T-helper 17 cell (primary cell): Measurements from ENCODE around the gene USH2A. TPM values are rescaled to one million over a fixed set of nuclear protein-coding genes. Genes with fewer than 3 reads are reported as not detected.

Source experiments
- ATAC-seq: fragments of 150-1000 bp; cut with Tn5 transposase; 2 replicates; pipeline ENCODE4 v1.10.0; 2021; ENCODE audit warnings: mild to moderate bottlenecking, moderate library complexity
- DNase-seq, 3 donors: peaks; one replicate each; pipeline versions ENCODE4 v3.0.0 to v3.0.0-alpha.2; 2020 to 2021
- H3K9me3 ChIP-seq: one replicate; pipeline ENCODE4 v1.7.0; 2013; ENCODE audit warnings: low read length, mild to moderate bottlenecking; ENCODE audit not compliant: control insufficient read depth, poor library complexity, severe bottlenecking
- H3K27ac Mint-ChIP-seq: one replicate; pipeline ENCODE4 v1.8.0; 2022; ENCODE audit warnings: mild to moderate bottlenecking, moderate library complexity, mixed read lengths
- H3K27me3 Mint-ChIP-seq: one replicate; pipeline ENCODE4 v1.8.0; 2022; ENCODE audit warnings: mixed read lengths
- H3K36me3 Mint-ChIP-seq: one replicate; pipeline ENCODE4 v1.8.0; 2022; ENCODE audit warnings: low read depth, mixed read lengths
- H3K4me1 Mint-ChIP-seq: one replicate; pipeline ENCODE4 v1.8.0; 2022; ENCODE audit warnings: mild to moderate bottlenecking, mixed read lengths
- H3K4me3 Mint-ChIP-seq: one replicate; pipeline ENCODE4 v1.8.0; 2022; ENCODE audit warnings: mild to moderate bottlenecking, moderate library complexity, mixed read lengths
- total RNA-seq, 4 donors: library from RNA in 2 of 4; stranded (reverse) in 2 of 4; gene quantifications; one replicate each; pipeline ENCODE4 v1.2.3 and lab custom pipeline; 2022 to 2026

The USH2A gene
- total RNA-seq, 2 donors from 2014 or later: not detected

DNA sequence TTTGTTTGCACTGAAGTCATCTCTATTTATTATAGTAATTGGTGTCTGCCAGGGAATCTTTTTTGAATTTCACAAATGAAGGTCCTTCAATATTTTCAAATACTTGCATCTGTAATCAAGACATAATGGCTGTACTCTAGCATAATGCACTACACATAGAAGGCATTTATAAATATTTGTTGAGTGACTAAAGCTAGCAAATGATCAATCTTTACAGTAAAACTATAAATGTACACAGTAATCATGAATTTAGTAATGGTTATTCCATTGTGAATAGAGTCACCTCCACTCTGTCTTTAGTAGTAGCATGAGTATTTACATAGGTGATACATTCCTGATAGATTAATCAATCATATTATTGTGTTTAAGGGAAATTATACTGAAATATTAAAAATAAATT lies 119.6 kb downstream of the USH2A start:
- Mint-ChIP-seq H3K4me3 (no peak overlapping the region), H3K27ac (no peak overlapping the region), H3K36me3 (no peaks in the 10 kb centered on the region), H3K27me3 (no peaks in the 10 kb centered on the region), H3K4me1 (no peaks in the 10 kb centered on the region)
- no peak for ATAC-seq
- H3K9me3 ChIP-seq: no peaks in the 10 kb centered on the region
- no peak for DNase-seq

DNA sequence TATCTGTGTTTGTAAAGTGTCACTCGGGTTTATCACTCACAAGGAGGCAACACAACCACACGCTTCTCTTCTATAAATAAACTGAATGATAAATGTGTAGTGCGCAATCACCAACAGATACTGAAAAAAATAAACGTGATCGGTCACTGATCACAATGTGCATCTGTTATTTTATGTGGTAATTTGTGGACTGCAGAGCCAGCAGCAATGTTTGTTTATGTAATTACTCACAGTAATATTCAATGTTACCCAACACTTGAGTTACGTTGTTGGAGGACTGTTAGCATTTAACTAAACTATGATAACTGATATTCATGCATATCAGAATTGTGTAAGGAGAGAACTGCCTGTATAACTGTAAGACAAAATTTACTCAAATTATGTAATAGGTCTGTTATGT lies 129.6 kb downstream of the USH2A start:
- no peak overlapping the region for H3K4me3 Mint-ChIP-seq
- H3K9me3 ChIP-seq: no peaks in the 10 kb centered on the region
- no peak overlapping the region for H3K27ac Mint-ChIP-seq
- ATAC-seq (no peak), DNase-seq (no peak)
- H3K4me1 Mint-ChIP-seq: no peaks in the 10 kb centered on the region
- no peaks in the 10 kb centered on the region for H3K36me3 Mint-ChIP-seq
- H3K27me3 Mint-ChIP-seq: no peaks in the 10 kb centered on the region

DNA sequence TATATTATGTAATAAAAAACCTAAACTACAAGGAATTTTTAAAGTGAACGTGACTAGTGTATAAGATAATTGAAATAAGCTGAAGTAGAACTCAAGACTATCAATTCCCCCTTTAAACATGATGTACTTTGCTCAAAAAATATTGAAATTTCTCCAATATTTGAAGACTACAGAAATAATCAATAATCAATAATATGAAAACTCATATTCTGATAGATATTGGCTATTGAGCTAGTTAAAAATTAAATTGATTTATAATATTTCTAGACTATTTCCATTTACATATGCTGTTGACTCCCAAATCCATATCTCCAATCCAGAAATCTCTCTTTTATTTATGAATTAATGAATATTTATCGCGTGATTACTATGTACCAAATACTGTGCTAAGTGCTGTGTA lies 133.2 kb downstream of the USH2A start:
- DNase-seq (no peak), ATAC-seq (no peak)
- H3K9me3 ChIP-seq: no peaks in the 10 kb centered on the region
- Mint-ChIP-seq H3K4me3 (no peak overlapping the region), H3K27ac (no peak overlapping the region), H3K27me3 (no peaks in the 10 kb centered on the region), H3K4me1 (no peaks in the 10 kb centered on the region), H3K36me3 (no peaks in the 10 kb centered on the region)

DNA sequence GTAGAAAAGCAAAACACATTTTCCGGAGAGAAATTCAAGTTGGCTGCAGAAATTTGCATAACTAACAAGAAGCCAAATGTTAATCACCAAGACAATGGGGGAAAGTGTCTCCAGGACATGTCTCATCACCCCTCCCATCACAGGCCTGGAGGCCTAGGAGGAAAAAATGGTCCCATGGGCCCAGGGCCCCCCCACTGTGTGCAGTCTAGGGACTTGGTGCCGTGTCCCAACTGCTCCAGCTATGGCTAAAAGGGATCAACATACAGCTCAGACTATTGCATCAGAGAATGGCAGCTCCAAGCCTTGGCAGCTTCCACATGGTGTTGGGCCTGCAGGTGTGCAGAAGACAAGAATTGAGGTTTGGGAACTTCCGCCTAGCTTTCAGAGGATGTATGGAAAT lies 138.2 kb downstream of the USH2A start:
- H3K36me3 Mint-ChIP-seq: no peaks in the 10 kb centered on the region
- no peak for DNase-seq

DNA sequence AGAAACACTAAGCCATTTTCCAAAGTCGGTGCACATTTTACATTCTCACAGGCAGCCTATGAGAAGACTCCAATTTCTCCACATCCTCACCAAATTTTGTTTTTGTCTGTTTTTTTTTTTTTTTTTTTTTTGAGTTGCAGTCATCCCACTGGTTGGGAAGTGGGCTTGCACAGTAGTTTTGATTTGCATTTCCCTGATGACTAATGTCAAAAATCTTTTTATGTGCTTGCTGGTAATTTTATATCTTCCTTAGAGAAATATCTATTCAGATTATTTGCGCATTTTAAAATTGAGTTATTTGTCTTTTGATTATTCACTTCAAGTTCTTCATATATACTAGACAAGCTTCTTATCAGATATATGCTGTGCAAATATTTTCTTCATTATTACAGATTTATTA lies 141.5 kb downstream of the USH2A start:
- Mint-ChIP-seq H3K36me3 (no peaks in the 10 kb centered on the region), H3K4me3 (no peak overlapping the region), H3K4me1 (no peaks in the 10 kb centered on the region), H3K27ac (no peak overlapping the region), H3K27me3 (no peaks in the 10 kb centered on the region)
- ATAC-seq: no peak
- DNase-seq: no peak
- H3K9me3 ChIP-seq: no peaks in the 10 kb centered on the region

More for the DNA sequence above, 138.2 kb downstream of the USH2A start:
- Mint-ChIP-seq H3K4me3 (no peak overlapping the region), H3K4me1 (no peaks in the 10 kb centered on the region), H3K27me3 (no peaks in the 10 kb centered on the region), H3K27ac (no peak overlapping the region)
- H3K9me3 ChIP-seq: no peaks in the 10 kb centered on the region
- ATAC-seq: no peak

DNA sequence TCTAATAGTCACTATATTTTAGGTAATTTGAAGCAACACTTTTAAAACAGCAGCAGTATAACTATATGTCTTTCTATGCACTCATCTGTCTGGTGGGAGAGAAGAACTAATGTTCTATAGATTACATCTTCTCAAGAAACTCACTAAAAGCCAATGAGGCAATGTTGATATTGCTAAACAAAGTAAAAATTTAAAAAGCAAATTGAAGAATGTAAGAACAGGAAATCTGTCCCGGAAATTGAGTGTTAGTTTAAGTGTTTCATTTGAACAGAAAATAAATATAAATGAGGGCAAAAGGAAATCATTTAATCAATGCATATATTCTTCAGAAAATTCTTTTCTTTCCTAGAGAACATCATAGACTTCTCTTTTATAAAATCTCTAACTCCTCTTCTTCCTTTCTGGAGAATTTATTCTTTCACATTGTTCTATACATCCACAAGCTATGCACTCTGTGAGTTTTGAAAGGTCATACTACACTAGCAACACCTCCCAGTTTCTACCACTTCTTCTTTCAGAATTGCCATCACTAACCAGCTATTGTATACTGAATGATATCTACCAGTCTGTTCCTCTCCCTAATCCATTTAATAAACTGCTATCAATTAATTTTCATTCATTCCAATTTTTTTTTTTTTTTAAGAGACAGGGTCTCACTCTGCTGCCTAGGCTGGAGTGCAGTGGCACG lies 153.0 kb downstream of the USH2A start:
- no peak overlapping the region for H3K4me3 Mint-ChIP-seq
- DNase-seq: no peak
- H3K27me3 Mint-ChIP-seq: no peaks in the 10 kb centered on the region
- no peak for ATAC-seq
- no peaks in the 10 kb centered on the region for H3K4me1 Mint-ChIP-seq
- H3K36me3 Mint-ChIP-seq: no peaks in the 10 kb centered on the region
- H3K27ac Mint-ChIP-seq: no peak overlapping the region
- no peaks in the 10 kb centered on the region for H3K9me3 ChIP-seq

DNA sequence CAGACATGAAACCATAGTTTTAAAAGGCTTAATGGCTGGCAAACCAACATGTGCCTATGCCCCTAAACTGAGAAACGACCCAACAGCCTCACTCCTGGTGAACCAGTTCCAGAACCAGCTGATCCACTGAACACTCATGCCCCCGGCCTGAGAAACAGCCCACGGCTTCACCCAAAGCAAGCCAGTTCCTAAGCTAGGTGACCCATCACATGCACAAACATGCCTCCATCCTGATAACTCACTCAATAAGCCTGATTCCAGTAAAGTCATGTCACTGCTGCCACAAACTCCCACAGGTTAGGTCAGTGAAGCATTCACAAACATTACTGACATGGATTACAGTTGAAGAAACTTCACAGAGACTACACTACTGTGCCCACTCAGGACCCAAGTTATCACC lies 161.6 kb downstream of the USH2A start:
- H3K9me3 ChIP-seq: no peaks in the 10 kb centered on the region
- Mint-ChIP-seq H3K36me3 (no peaks in the 10 kb centered on the region), H3K4me3 (no peak overlapping the region), H3K27ac (no peak overlapping the region), H3K27me3 (no peaks in the 10 kb centered on the region), H3K4me1 (no peaks in the 10 kb centered on the region)
- no peak for DNase-seq
- no peak for ATAC-seq

DNA sequence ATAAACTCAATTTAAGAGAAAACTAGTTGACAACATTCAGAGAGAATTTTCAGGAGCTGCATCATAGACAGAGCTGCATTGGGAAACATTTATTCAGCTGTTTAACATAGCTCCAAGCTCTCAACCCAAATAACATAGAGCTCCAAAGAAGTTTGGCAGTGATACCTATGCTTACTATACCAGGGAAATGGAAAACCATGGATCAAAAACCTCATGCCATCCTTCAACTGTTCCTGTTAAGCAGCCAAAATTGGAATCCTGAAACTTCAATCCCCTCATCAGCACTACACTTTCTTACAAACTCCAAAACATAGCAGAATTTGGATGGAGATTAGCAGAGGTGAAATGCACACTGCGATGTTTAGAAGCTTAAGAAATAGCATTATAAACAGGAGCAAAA lies 164.4 kb downstream of the USH2A start:
- H3K9me3 ChIP-seq: no peaks in the 10 kb centered on the region
- no peak overlapping the region for H3K4me3 Mint-ChIP-seq
- H3K27ac Mint-ChIP-seq: no peak overlapping the region
- no peaks in the 10 kb centered on the region for H3K27me3 Mint-ChIP-seq
- no peaks in the 10 kb centered on the region for H3K36me3 Mint-ChIP-seq
- no peaks in the 10 kb centered on the region for H3K4me1 Mint-ChIP-seq
- DNase-seq (no peak), ATAC-seq (no peak)

DNA sequence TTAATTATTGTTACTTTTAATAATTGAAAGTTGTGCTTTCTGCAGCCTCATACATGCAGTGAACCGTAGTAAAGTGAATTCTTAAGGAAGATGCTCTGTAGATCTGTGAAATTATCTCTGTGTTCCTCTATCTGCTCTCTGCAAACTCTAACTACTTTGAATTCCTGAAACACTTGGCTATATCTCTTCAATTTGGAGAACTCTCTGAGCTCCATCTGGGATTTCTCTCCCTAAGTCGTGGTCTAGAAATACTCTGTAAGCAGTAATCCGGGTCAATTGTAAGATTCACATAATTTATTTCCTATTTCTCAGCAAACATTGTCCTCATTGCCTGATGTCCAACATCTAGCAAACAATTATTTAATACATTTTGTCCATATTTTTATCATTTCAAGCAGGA lies 164.9 kb downstream of the USH2A start:
- Mint-ChIP-seq H3K27me3 (no peaks in the 10 kb centered on the region), H3K4me1 (no peaks in the 10 kb centered on the region), H3K27ac (no peak overlapping the region), H3K4me3 (no peak overlapping the region), H3K36me3 (no peaks in the 10 kb centered on the region)
- H3K9me3 ChIP-seq: no peaks in the 10 kb centered on the region
- DNase-seq (no peak), ATAC-seq (no peak)

DNA sequence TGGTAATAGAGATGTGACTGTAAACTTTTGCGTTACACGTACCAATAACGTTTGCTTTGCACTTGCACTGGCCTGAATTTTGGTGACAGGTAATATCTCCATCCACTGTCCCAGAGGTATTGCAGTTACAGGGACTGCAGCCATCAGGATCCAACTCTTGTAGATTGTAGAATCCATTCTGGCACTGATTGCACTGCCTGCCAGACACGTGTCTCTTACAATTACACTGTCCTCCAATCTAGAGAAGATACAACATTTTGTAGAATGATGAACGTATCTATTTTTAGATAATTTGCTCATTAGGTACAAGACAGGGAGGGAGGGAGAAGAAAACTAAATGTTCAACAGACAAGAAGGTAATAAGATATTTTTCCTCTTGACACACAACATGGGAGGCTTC lies 172.4 kb downstream of the USH2A start:
- no peak for ATAC-seq
- H3K4me1 Mint-ChIP-seq: no peaks in the 10 kb centered on the region
- no peaks in the 10 kb centered on the region for H3K27me3 Mint-ChIP-seq
- H3K27ac Mint-ChIP-seq: no peak overlapping the region
- no peaks in the 10 kb centered on the region for H3K36me3 Mint-ChIP-seq
- DNase-seq: no peak
- no peak overlapping the region for H3K4me3 Mint-ChIP-seq
- peaks cover 4% of the 10 kb centered on the region for H3K9me3 ChIP-seq

DNA sequence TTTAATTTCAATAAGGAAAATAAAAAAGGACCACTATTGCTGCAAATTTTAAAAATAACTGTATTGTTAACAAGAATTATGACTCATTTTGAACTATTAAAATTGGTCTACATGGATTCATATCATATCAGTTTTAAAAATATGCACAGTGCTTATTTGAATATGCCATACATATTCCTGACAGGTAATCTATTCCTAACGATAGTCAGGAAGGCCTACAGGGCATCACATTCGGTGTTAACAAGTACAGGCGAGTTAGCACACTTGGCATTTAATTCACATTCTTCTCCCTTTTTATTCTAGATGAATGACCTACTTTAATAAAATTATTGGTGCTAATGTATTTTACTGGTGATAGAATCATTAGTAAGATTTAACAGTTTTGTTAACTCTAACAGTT lies 174.6 kb downstream of the USH2A start:
- H3K4me1 Mint-ChIP-seq: no peaks in the 10 kb centered on the region
- H3K36me3 Mint-ChIP-seq: no peaks in the 10 kb centered on the region
- no peak overlapping the region for H3K27ac Mint-ChIP-seq
- no peak overlapping the region for H3K4me3 Mint-ChIP-seq
- no peaks in the 10 kb centered on the region for H3K27me3 Mint-ChIP-seq
- no peak for ATAC-seq
- DNase-seq: no peak
- H3K9me3 ChIP-seq: peaks cover 4% of the 10 kb centered on the region

DNA sequence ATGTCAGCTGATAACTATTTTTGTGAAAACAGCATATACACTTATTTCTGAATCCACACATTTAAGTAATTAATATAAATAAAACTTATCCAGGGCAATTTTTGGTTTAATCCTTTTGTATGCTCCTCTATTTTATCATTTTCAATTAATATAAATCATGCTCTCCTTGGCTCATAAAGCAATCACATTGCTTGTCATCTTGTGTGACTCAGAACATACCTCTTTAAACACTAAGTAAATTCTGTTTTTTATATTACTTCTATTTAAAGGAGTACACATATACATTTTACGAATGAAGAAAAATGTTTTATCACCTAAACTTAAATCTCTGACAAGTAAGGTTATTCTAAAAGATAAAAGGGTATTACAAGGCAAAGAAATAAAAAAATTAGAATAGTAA lies 175.3 kb downstream of the USH2A start:
- Mint-ChIP-seq H3K4me3 (no peak overlapping the region), H3K27ac (no peak overlapping the region), H3K27me3 (no peaks in the 10 kb centered on the region), H3K36me3 (no peaks in the 10 kb centered on the region), H3K4me1 (no peaks in the 10 kb centered on the region)
- ATAC-seq (no peak), DNase-seq (no peak)
- peaks cover 4% of the 10 kb centered on the region for H3K9me3 ChIP-seq

DNA sequence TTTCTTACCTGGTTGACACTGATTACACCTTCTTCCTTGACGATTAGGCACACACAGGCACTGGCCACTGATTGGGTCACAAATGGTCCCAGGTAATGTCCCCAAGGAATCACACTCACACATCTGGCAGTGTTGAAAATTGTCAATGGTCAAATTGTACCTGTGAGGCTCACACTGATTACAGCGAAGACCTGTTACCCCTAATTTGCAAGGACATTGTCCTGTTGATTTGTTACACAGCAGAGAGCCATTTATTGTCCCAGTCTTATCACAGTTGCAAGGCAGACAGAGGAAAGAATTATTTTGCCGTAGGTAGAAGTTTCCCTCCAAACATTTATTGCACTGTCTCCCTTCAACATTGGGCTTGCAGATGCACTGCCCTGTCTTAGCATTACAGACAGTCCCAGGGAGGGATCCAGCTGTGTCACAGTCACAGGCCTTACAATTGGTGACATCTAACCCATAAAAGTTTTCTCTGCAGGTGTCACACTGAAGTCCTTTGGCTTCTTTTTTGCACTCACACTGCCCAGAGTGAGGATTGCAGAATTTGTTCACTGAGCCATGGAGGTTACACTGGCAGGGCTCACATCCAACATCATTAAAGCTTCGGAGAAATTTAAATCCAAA lies 176.6 kb downstream of the USH2A start:
- H3K27me3 Mint-ChIP-seq: no peaks in the 10 kb centered on the region
- H3K36me3 Mint-ChIP-seq: no peaks in the 10 kb centered on the region
- H3K4me3 Mint-ChIP-seq: no peak overlapping the region
- H3K4me1 Mint-ChIP-seq: no peaks in the 10 kb centered on the region
- ATAC-seq (no peak), DNase-seq (no peak)
- peaks cover 4% of the 10 kb centered on the region for H3K9me3 ChIP-seq
- no peak overlapping the region for H3K27ac Mint-ChIP-seq

DNA sequence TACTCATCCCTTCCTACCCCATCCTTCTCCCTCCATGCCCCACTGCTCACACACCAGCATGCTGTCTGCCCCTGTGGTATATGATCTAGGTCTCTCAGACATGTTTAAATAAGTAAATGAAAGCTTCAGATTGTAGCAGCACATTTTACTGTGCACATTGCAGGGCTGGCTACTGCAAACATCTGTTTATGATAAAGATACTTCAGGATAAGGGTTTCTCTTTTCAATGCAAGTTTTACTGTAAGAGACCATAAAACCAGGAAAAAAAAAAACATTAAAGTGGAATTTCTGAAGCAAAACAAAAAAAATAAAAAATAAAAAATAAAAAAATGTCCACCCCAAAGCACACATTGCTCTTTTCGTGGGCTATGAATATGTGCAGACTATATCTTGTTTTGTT lies 184.4 kb downstream of the USH2A start:
- no peak for ATAC-seq
- H3K9me3 ChIP-seq: no peaks in the 10 kb centered on the region
- no peaks in the 10 kb centered on the region for H3K27me3 Mint-ChIP-seq
- no peak for DNase-seq
- H3K27ac Mint-ChIP-seq: no peak overlapping the region
- no peak overlapping the region for H3K4me3 Mint-ChIP-seq
- H3K36me3 Mint-ChIP-seq: no peaks in the 10 kb centered on the region
- no peaks in the 10 kb centered on the region for H3K4me1 Mint-ChIP-seq
